ENCODE data around the gene FAM118B. TPM values are rescaled to one million over a fixed set of nuclear protein-coding genes. Genes with fewer than 3 reads are reported as not detected.
A peak's percentile ranks its signal among the peaks of the same experiment; 100 is the strongest.

The FAM118B gene
- total and polyA plus RNA-seq, 2 donors from 2014 or later: 14.0 to 21.5 TPM

- no peak for TF ChIP-seq CTCF (IDR thresholded peaks at IDR 0.05; ENCODE audit: borderline replicate concordance, extremely low read depth, insufficient read depth)
- H3K9ac ChIP-seq (ENCODE audit: low read length in 3 of 3): peak within 1 kb of the TSS; percentile 61 to 85 (median 79)
- intact Hi-C loops (cut with DNase I): no loop called here
- FAIRE-seq (no peak), DNase-seq (peak; percentile 69 to 89 (median 77))
- H3K27me3 ChIP-seq (ENCODE audit: control insufficient read depth, insufficient read depth, low read length): no peaks in the 10 kb centered on the region
- H3K9me3 ChIP-seq (ENCODE audit: control insufficient read depth in 2 of 3, insufficient read depth in 1 of 3, low read length in 3 of 3): no peaks in the 10 kb centered on the region
- H3K27ac ChIP-seq (ENCODE audit: low read depth in 2 of 2, low read length in 2 of 2): peak within 1 kb of the TSS; percentile 77 to 80
- H3K36me3 ChIP-seq (ENCODE audit: control insufficient read depth in 2 of 3, insufficient read depth in 3 of 3, low read length in 3 of 3): no peaks in the 10 kb centered on the region
- peaks cover 5 to 8% (median 6%) of the 10 kb centered on the region in 3 donors for H3K4me1 ChIP-seq (ENCODE audit: control insufficient read depth in 2 of 3, insufficient read depth in 2 of 3, low read depth in 1 of 3, low read length in 3 of 3)
- peak within 1 kb of the TSS; percentile 71 to 85 (median 77) for H3K4me3 ChIP-seq (ENCODE audit: low read length in 3 of 3)
Measured at GRCh38 chr11:126282736-126283591, 71.4 kb downstream of the FAM118B start, which contains the start of gene TIRAP. TIRAP (plus strand) TSS chr11:126283093; CDS start chr11:126290895, 7,802 bp downstream.

GRCh38 chr11:126284829-126285228, 73.2 kb downstream of the FAM118B start:
- Histone ChIP-seq H3K36me3 (ENCODE audit: control insufficient read depth in 2 of 3, insufficient read depth in 3 of 3, low read length in 3 of 3) (no peaks in the 10 kb centered on the region), H3K9me3 (ENCODE audit: control insufficient read depth in 2 of 3, insufficient read depth in 1 of 3, low read length in 3 of 3) (no peaks in the 10 kb centered on the region), H3K27ac (ENCODE audit: low read depth in 2 of 2, low read length in 2 of 2) (no peak overlapping the region), H3K27me3 (ENCODE audit: control insufficient read depth, insufficient read depth, low read length) (no peaks in the 10 kb centered on the region), H3K9ac (ENCODE audit: low read length in 3 of 3) (no peak overlapping the region), H3K4me3 (ENCODE audit: low read length in 3 of 3) (no peak overlapping the region), H3K4me1 (ENCODE audit: control insufficient read depth in 2 of 3, insufficient read depth in 2 of 3, low read depth in 1 of 3, low read length in 3 of 3) (peaks cover 5 to 8% (median 6%) of the 10 kb centered on the region in 3 donors)
- no peak for FAIRE-seq
- no peak for TF ChIP-seq CTCF (IDR thresholded peaks at IDR 0.05; ENCODE audit: borderline replicate concordance, extremely low read depth, insufficient read depth)
- intact Hi-C loops (cut with DNase I): no loop called here
- no peak for DNase-seq

GRCh38 chr11:126288237-126288636, 76.7 kb downstream of the FAM118B start:
- H3K4me3 ChIP-seq (ENCODE audit: low read length in 3 of 3): no peak overlapping the region

More at GRCh38 chr11:126288237-126288636, 76.7 kb downstream of the FAM118B start:
- Histone ChIP-seq H3K9me3 (ENCODE audit: control insufficient read depth in 2 of 3, insufficient read depth in 1 of 3, low read length in 3 of 3) (no peaks in the 10 kb centered on the region), H3K36me3 (ENCODE audit: control insufficient read depth in 2 of 3, insufficient read depth in 3 of 3, low read length in 3 of 3) (peaks cover 0 to 13% (median 11%) of the 10 kb centered on the region in 3 donors), H3K9ac (ENCODE audit: low read length in 3 of 3) (no peak overlapping the region), H3K27me3 (ENCODE audit: control insufficient read depth, insufficient read depth, low read length) (no peaks in the 10 kb centered on the region), H3K27ac (ENCODE audit: low read depth in 2 of 2, low read length in 2 of 2) (no peak overlapping the region), H3K4me1 (ENCODE audit: control insufficient read depth in 2 of 3, insufficient read depth in 2 of 3, low read depth in 1 of 3, low read length in 3 of 3) (no peaks in the 10 kb centered on the region)
- FAIRE-seq: no peak
- no peak for TF ChIP-seq CTCF (IDR thresholded peaks at IDR 0.05; ENCODE audit: borderline replicate concordance, extremely low read depth, insufficient read depth)
- intact Hi-C loops (cut with DNase I): no loop called here
- DNase-seq: no peak

Measured in kidney (tissue), 14 donors.